Fibroblast of lung (primary cell): ENCODE measurements around the gene PPP6R3. TPM values are rescaled to one million over a fixed set of nuclear protein-coding genes. Genes with fewer than 3 reads are reported as not detected.
A peak's percentile ranks its signal among the peaks of the same experiment; 100 is the strongest.

ENCODE experiments used
- DNase-seq, 2 donors: peaks; one replicate each; pipeline versions ENCODE4 v3.0.0 to v3.0.0-alpha.2; 2010; ENCODE audit warnings: low read depth in 2 of 2
- H2AFZ ChIP-seq: 2 replicates; pipeline ENCODE4 v1.5.1; 2012; ENCODE audit warnings: low read length, control low read depth, inconsistent platforms
- H3K27ac ChIP-seq: 2 replicates; pipeline ENCODE4 v1.5.1; 2011; ENCODE audit warnings: low read length, control low read depth; ENCODE audit not compliant: insufficient read depth
- H3K27me3 ChIP-seq: 2 replicates; pipeline ENCODE4 v1.5.1; 2011; ENCODE audit warnings: mild to moderate bottlenecking, low read length; ENCODE audit not compliant: control insufficient read depth, insufficient read depth
- H3K36me3 ChIP-seq: 2 replicates; pipeline ENCODE4 v1.5.1; 2011; ENCODE audit warnings: low read length; ENCODE audit not compliant: control insufficient read depth, insufficient read depth
- H3K4me1 ChIP-seq: 2 replicates; pipeline ENCODE4 v1.5.1; 2011; ENCODE audit warnings: low read length; ENCODE audit not compliant: control insufficient read depth, insufficient read depth; ENCODE audit errors: extremely low read depth
- H3K4me2 ChIP-seq: 2 replicates; pipeline ENCODE4 v1.5.1; 2011; ENCODE audit warnings: low read length, control low read depth; ENCODE audit not compliant: insufficient read depth; ENCODE audit errors: extremely low read depth
- H3K4me3 ChIP-seq, 4 experiments: fragments of 200-600 bp in 1 of 4; sonication (generic) in 1 of 4; replicated peaks in 1 of 4; 2 replicates each; pipeline ENCODE4 v1.5.1; 2011 to 2016; ENCODE audit warnings: low read length in 4 of 4, low read depth in 3 of 4, mild to moderate bottlenecking in 3 of 4, control low read depth in 2 of 4, inconsistent platforms in 1 of 4, mixed read lengths in 1 of 4; ENCODE audit not compliant: insufficient read depth in 1 of 4; ENCODE audit errors: control extremely low read depth in 1 of 4
- H3K79me2 ChIP-seq: 2 replicates; pipeline ENCODE4 v1.5.1; 2012; ENCODE audit warnings: mild to moderate bottlenecking, low read length, inconsistent platforms; ENCODE audit not compliant: control insufficient read depth, insufficient read depth
- H3K9ac ChIP-seq: 2 replicates; pipeline ENCODE4 v1.5.1; 2011; ENCODE audit warnings: mild to moderate bottlenecking, low read length, control low read depth; ENCODE audit not compliant: insufficient read depth
- H3K9me3 ChIP-seq: 2 replicates; pipeline ENCODE4 v1.5.1; 2012; ENCODE audit warnings: low read depth, low read length; ENCODE audit not compliant: control insufficient read depth, insufficient read depth
- H4K20me1 ChIP-seq: 2 replicates; pipeline ENCODE4 v1.5.1; 2011; ENCODE audit warnings: low read length; ENCODE audit not compliant: control insufficient read depth, insufficient read depth; ENCODE audit errors: extremely low read depth
- CTCF ChIP-seq, 2 donors: IDR thresholded peaks in 1 of 2; conservative IDR thresholded peaks in 1 of 2; 1 replicate in 1 of 2; 2 replicates in 1 of 2; pipeline ENCODE4 v1.5.1; 2011 to 2012; ENCODE audit warnings: low read length in 2 of 2, control low read depth in 1 of 2, inconsistent platforms in 1 of 2, low read depth in 1 of 2, mild to moderate bottlenecking in 1 of 2
- EZH2 ChIP-seq: IDR thresholded peaks from 2 replicates; pipeline ENCODE4 v1.5.1; 2012; ENCODE audit warnings: low read length, control low read depth, mild to moderate bottlenecking; ENCODE audit errors: missing control alignments
- polyA plus RNA-seq, 2 donors: library from polyadenylated mRNA; depleted of rRNA in 1 of 2; stranded (reverse) in 1 of 2; unstranded in 1 of 2; fragments of >200 nt; gene quantifications; 2 replicates each; pipeline ENCODE4 v1.2.1, GENCODE V29; 2011 to 2012; ENCODE audit warnings: missing spikeins in 1 of 2
- total RNA-seq: library from RNA; depleted of rRNA; stranded (reverse); fragments of >200 nt; gene quantifications from 2 replicates; pipeline ENCODE4 v1.2.1, GENCODE V29; 2014

Gene PPP6R3
- total and polyA plus RNA-seq, 2 donors (not counting 1 experiment from before 2014, with no cell fraction given): 44.2 to 120 TPM

DNA sequence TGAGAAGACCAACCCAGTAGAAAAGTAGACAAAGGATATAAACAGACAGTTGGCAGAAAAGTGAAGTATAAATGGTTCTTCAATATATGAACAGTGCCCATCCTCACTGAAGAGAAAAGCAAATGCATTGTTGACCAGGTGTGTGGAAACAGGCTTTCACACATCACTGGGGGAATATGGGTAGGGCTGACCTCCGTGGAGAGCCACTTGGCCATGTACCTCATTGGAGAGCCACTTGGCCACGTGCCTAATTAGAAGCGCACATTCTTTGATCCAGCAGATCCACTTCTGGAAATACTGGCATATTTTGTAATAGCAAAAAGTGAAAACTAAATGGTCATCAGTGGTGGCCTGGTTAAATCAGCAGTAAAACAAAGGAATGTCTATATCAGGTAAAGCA lies 43.2 kb downstream of the PPP6R3 start:
- peaks cover 78% of the 10 kb centered on the region for H3K79me2 ChIP-seq
- H3K27ac ChIP-seq: peak overlapping the region; percentile 22
- no peaks in the 10 kb centered on the region for H3K9me3 ChIP-seq
- peaks cover 2% of the 10 kb centered on the region for H3K4me1 ChIP-seq
- H3K4me3 ChIP-seq: no peak overlapping the region
- H3K27me3 ChIP-seq: no peaks in the 10 kb centered on the region
- no peaks in the 10 kb centered on the region for H3K36me3 ChIP-seq
- no peaks in the 10 kb centered on the region for H4K20me1 ChIP-seq
- TF ChIP-seq CTCF (conservative IDR thresholded peaks at IDR 0.05 in 1 of 2, IDR thresholded peaks at IDR 0.05 in 1 of 2; ENCODE audit: low read depth in 1 of 2, low read length in 2 of 2): no peak
- TF ChIP-seq EZH2: no peak
- no peak for DNase-seq
- no peak overlapping the region for H2AFZ ChIP-seq
- H3K9ac ChIP-seq: no peak overlapping the region
- no peak overlapping the region for H3K4me2 ChIP-seq

GRCh38 chr11:68504432-68505066 lies 44.0 kb downstream of the PPP6R3 start:
- no peak for DNase-seq
- H3K79me2 ChIP-seq: peaks cover 75% of the 10 kb centered on the region
- no peak overlapping the region for H2AFZ ChIP-seq
- H3K9me3 ChIP-seq: no peaks in the 10 kb centered on the region
- no peak overlapping the region for H3K9ac ChIP-seq
- peaks cover 2% of the 10 kb centered on the region for H3K4me1 ChIP-seq
- TF ChIP-seq EZH2 (no peak), CTCF (conservative IDR thresholded peaks at IDR 0.05 in 1 of 2, IDR thresholded peaks at IDR 0.05 in 1 of 2; ENCODE audit: low read depth in 1 of 2, low read length in 2 of 2) (no peak)
- no peak overlapping the region for H3K27ac ChIP-seq
- no peak overlapping the region for H3K4me2 ChIP-seq
- H3K4me3 ChIP-seq: no peak overlapping the region
- H4K20me1 ChIP-seq: no peaks in the 10 kb centered on the region
- H3K27me3 ChIP-seq: no peaks in the 10 kb centered on the region
- no peaks in the 10 kb centered on the region for H3K36me3 ChIP-seq

DNA sequence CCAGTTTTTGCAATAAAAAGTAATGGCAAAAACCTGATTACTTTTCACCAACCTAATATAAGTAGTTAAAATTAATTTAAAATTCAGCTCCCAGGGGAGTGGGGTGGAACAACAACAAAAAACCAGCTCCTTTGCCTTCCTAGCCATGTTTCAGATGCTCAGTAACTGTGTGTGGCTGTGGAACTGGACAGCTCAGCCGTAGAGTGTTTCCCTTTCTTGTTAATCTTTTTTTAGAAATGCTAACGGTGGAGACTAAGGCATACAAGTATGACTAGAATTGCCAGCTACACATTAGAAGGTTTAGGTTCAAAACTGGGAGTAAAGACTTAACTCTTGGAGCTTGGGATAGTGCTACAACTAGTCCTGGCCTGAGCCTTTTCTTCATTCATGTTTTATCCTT lies 45.0 kb downstream of the PPP6R3 start:
- no peak overlapping the region for H2AFZ ChIP-seq
- no peak overlapping the region for H3K4me2 ChIP-seq
- peak in 1 of 2 donors; percentile 43 for DNase-seq
- peaks cover 2% of the 10 kb centered on the region for H3K4me1 ChIP-seq
- H4K20me1 ChIP-seq: no peaks in the 10 kb centered on the region
- H3K27ac ChIP-seq: no peak overlapping the region
- no peaks in the 10 kb centered on the region for H3K36me3 ChIP-seq
- H3K9me3 ChIP-seq: no peaks in the 10 kb centered on the region
- H3K79me2 ChIP-seq: peaks cover 77% of the 10 kb centered on the region
- no peak overlapping the region for H3K4me3 ChIP-seq
- H3K9ac ChIP-seq: no peak overlapping the region
- H3K27me3 ChIP-seq: no peaks in the 10 kb centered on the region
- TF ChIP-seq EZH2: no peak
- TF ChIP-seq CTCF (conservative IDR thresholded peaks at IDR 0.05 in 1 of 2, IDR thresholded peaks at IDR 0.05 in 1 of 2; ENCODE audit: low read depth in 1 of 2, low read length in 2 of 2): no peak
